HG03378 (cell line): ENCODE measurements around the gene GSTM1.

Experiments
- ATAC-seq: cut with Tn5 transposase; IDR thresholded peaks from one replicate; pipeline ENCODE4 v1.9.1; 2021; ENCODE audit warnings: mild to moderate bottlenecking, moderate library complexity; ENCODE audit not compliant: unreplicated experiment

The GSTM1 gene

DNA sequence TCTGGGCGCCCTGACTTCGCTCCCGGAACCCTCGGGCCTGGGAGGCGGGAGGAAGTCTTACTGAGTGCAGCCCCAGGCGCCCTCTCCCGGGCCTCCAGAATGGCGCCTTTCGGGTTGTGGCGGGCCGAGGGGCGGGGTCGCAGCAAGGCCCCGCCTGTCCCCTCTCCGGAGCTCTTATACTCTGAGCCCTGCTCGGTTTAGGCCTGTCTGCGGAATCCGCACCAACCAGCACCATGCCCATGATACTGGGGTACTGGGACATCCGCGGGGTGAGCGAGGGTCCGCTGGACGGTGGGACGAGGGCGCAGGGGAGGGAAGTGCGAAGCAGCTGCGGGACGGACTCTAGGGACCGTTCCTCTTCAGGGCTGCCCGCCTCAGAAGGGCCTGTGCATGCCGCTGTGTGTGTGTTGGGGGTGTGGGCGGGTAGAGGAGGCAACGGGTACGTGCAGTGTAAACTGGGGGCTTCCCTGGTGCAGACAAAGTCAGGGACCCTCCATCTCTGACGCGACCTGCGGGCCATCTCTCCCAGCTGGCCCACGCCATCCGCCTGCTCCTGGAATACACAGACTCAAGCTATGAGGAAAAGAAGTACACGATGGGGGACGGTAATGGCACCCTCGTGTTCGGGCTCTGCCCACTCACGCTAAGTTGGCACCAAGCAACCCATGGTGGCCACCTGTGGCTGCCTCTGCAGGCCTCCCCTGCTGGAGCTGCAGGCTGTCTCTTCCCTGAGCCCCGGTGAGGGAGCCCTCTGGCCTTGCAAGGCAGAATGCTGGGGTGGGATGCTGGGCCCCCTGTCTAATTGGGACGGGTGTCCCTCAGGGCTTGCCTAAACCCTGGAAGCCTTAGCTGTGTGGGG is at the start of gene GSTM1:
TSS of gene GSTM1 (plus strand) at position 177 of the 859 bp plus-strand sequence. CDS start at position 234, 57 bp downstream.
- ATAC-seq: no peak

DNA sequence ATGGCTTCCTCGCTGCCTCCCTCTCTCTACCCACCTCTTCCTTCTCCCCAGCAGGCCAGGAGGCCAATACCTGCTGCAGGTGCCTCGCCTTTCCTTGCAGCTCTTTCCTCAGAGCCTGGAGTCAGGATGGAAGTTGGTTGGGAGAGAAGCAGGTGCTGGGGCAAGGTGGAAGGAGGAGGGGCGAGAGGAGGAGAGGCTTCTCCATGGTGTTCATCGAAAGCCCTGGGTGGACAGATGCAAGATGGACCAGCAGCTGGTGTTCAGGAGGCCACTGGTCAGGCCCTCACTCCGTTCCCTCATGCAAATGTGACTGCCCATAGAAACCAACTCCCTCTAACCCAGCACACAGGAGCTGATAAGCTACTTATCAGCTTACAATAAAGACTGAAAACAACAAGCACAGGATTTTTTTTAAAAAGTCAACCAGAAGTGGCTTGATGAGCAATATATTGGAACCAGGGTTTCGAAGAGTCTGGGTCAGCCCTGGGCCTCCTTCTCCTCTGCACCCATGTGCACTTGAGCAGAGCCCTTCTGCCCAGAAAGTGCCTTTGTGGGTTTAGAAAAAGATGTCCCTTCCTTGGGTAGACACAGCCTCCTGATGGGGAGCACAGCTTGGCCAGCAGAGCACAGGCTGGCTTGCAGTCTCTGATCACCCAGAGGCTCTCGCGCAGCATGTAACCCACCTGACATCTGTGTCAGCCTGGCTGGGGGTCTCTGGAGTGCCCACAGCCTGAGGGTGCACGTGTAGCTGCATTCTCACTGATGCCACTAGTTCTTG is 48.4 kb upstream of the GSTM1 start:
- ATAC-seq: no peak

DNA sequence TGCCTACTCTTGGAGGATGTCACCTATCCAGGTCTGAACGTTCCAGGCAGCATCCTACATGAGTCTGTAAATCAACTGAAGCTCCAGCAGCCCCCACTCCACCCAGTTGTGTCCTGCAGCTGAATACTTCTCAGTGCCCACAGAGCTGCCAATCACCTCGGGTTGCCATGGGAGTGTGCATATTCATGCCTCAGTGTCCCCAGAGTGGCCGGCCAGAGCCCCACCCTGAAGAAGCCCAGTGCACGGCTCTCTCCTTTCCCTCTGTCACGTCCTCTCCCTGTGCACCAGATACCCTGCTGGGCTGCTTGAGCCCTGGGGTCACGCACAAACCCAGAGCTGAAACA is 47.8 kb upstream of the GSTM1 start:
- ATAC-seq: no peak

DNA sequence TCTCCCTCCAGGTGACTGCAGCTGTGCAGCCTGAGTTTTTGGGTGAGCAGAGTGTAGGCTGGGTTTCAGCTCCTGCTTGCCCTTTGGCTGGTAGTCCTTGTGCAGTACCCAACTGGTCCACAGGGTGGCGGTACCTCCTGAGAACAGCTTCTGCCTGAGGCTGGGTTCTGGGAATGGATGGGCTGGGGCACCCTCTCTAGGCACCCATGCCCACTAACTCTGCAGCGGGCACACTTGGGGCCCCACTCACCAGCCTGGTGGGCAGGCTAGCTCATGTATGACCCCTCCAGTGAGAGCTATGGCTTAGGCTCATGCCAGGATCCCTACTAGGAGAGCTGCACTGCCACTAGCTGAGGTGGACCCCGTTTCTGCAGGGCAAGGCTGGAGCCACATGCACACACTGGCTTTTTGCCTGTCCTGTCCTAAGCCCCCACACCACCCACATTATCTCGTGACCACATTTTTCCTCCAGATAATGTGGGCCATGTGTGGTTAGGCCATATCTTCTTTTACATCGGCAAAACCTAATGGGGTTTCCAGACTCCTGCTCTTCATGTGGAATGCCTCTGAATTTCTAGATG is 47.2 kb upstream of the GSTM1 start:
- ATAC-seq: peak; percentile 61

DNA sequence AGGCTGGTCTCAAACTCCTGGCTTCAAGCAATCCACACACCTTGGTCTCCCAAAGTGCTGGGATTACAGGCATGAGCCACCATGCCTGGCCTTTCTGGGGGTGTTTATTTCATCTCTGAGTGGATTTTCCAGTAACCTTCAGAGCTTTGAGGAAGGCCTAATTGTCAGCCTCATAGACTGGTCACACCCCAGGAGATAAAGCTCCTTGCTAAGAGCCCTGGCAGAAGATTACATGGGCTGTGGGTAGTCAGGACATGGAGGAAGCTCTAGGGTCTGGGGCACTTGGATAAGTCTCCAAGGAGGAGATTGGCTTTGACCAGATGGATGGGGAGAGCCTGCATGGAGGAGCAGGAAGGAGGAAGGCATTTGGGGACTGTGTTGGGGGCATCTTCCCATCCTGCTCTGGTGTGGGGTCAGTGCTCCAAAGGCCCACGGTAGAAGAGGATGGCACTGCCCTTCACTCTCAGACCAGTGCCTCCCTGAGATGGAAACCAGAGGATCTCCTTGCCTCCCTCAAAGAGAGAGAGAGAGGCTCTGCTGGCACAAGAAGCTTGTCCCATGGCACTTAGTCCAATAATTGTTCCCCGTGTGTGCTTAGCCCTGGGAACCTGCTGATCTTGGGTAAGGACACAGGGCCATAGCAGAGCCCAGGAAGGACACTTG is 46.4 kb upstream of the GSTM1 start:
- no peak for ATAC-seq

DNA sequence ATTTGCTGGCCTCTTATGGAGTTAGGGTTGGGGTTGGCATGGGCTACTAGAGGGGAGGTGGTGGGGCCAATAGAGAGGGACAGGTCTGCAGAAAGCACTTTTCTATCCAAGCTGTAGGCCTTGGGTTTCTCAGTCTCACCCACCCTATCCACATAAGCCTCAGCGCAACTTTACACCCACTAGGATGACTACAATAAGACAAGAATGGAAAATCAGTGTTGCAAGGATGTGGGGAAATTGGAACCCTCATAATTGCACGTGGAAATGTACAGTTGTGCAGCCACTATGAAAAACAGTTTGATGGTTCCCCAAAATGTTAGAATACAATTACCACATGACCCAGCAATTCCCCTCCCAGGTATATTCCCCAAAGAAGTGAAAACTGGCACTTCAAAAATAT is 45.8 kb upstream of the GSTM1 start:
- no peak for ATAC-seq

DNA sequence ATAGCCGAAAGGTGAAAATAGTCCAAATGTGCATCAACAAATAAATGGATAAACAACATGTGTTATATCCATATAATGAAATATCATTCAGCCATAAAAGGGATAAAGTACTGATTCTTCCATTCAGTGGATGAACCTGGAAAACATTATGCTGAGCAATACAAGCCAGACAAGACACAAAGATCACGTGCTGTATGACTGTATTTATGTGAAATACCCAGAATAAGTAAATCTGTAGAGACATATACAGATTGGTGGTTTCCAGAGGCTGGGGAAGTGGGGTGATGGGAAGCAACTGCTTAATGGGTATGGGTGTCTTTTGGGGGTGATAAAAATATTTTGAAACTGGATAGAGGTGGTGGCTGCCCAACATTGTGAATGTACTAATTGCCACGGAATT is 45.0 kb upstream of the GSTM1 start:
- ATAC-seq: no peak

DNA sequence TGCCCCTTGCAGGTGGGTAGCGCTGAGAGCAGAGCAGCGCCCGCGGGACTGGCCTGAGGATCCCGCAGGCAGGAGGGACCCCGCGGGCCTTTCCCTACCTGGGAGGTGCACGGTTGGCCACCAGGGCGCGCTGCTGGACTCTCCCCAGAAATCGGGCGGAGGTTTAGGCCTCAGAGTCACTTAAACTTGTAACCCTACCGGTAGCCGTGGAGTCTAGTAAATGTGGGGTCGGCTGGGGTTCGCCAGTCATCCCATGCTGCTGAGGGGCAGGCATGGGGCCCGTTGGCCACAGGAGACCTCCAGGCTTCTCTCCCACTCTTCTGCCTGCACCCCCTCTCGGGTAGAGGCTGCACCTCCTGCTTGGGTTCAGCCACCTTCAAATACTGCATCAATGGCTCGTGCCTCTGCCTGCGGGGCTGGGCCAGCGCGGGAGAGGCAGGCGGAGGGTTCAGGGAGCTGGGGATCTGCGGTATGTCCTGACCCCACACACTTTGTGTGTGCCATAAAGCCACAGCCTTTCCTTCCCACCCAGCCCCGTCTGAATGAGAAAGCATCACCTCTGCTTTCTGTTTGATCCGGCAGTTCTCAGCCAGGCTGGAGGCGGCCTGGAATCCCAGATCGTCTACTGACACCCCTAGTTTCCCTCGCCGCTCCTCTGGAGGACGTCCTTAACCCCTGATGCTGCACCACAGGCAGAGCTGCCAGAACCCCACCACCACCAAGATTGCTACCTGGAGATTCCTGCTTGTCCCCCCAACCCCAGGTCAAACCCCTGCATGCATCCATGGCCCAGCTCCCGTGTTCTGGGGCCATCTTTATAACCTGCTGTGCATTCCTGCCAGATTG is 44.0 kb upstream of the GSTM1 start:
- peak; percentile 74 for ATAC-seq

DNA sequence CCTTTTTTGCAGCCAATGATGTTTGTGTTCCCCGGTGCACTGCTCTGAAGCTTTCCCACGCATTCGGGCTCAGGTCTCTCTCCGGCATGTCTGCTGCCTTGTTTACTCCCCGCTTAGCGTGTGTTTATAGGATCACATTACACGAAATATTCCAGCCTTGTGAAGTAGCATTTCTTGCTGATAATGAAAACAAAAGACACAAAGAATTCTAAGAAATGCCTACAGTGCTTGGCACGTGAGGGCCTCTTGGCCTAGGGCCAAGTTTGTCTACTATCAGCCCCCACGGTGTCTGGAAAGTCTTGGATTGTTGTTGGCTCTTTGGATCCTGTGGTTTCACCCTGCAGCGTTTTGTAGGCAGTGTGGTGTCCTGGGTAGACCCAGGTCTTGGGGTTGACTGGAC is 42.9 kb upstream of the GSTM1 start:
- no peak for ATAC-seq

DNA sequence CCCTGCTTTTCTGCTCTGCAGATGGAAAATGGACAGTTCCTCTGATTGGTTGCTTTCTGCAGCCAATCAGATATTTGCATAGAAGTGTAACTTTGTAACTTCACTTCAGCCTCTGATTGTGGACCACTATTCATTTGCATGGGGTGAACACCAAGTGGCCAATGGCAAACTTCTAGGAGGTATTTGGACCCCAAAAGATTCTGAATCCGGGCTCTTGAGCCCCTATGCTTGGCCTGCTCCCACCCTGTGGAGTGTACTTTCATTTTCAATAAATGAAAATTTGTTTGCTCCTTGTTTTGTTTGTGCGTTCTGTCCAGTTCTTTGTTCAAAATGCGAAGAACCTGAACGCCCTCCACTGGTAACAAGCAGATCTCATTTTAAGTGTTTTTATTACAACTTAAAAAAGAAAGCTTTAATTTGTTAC is 38.1 kb upstream of the GSTM1 start:
- no peak for ATAC-seq

DNA sequence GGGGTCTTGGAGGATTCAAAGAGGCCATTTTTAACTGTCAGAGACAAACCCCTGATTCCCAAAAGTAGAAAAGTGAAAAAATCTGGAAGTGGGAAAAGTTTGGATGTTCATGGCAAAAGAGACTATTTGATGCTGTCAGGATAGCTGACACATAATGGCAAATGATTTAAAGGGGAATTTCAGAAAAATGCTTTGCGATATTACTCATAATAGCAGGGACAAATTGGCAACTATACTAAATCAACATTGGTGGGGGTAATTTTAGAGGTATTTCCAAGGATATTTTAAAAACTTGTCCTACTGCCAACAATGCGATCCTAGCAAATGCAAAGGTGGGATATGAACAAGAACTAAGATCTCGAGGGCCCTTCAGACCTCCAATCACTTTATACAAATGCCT is 37.0 kb upstream of the GSTM1 start:
- ATAC-seq: no peak

DNA sequence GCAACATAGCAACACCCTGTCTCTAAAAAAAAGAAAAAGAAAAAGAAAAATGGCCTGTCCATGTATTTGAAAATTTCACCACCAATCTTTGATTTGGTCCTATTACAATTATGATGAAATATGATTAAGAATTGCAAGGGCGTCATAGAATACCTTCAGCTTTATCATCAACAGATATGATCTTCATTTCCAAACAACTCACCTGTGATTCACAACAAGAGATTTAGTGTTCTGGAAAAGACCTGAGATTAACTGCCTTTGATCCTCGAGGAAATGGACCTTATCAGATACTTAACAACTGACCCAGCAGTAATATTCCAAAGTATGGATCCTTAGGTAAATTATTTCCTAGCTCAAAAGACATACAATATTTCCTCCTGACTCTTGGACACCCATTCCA is 35.2 kb upstream of the GSTM1 start:
- no peak for ATAC-seq

DNA sequence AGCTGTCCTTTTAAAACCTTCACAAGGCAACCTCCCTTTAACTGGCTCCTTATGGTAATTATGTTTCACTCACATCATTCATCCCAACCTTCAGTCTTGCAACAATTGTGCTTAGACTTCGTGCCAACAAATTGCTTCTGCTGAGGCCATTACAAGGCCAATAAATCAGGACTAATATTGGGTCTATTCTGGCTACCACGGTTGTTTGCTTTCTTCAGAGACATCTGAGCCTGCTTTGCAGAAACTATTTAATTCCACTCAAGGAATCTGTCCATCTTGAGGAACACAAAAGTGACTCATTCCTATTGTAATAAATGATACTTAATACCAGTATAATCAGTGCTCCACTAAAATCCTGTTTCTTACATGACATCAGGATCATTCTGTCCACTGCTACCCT is 34.3 kb upstream of the GSTM1 start:
- no peak for ATAC-seq

DNA sequence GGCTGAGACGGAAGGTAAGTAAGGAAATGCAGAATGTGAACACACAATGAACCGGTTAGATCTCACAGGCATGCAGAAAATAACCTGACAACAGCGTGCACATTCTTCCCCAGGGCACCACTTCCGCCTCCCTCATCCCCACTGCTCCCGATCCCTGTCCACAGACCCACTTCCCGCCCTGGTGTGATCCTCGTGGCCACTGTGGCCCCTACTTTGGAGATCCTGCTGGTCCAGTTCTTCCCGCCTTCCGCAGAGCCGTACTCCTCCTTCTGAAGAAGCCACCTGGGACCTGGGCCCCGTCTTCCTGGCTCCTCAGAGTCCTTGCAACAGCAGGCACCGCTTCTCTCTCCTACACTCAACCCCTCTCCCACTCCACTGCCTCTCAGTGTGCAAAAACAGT is 33.1 kb upstream of the GSTM1 start:
- no peak for ATAC-seq

DNA sequence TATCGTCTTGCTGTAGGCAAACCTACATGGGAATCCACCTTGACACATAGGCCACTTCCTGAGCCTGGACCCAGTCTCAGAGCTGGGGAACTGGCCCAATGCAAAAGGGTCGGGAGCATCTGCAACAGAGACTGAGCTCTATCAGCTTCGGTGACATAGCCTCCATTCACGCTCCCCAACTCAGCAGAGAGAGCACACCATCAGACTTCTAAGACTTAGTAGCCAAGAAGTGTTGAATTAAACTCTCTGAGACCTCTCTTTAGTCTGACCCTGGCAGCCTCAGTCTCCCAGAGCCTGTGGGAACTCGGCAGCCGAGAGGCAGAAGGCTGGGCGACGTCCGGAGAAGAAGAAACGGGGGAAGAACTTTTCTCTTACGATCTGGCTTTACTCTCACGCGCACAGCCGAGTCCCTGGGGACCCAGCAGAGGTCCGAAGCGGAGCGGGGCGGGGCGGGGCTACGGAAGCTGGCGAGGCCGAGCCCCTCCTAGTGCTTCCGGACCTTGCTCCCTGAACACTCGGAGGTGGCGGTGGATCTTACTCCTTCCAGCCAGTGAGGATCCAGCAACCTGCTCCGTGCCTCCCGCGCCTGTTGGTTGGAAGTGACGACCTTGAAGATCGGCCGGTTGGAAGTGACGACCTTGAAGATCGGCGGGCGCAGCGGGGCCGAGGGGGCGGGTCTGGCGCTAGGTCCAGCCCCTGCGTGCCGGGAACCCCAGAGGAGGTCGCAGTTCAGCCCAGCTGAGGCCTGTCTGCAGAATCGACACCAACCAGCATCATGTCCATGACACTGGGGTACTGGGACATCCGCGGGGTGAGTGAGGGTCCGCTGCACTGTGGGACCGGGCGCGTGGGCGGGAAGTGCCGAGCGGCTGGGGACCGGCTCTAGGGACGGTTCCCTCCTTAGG is 31.8 kb upstream of the GSTM1 start, which contains the start of gene GSTM4:
TSS of gene GSTM4 (plus strand) at position 485 of the 905 bp plus-strand sequence. CDS start at position 776, 291 bp downstream.
- peak; percentile 76 for ATAC-seq

DNA sequence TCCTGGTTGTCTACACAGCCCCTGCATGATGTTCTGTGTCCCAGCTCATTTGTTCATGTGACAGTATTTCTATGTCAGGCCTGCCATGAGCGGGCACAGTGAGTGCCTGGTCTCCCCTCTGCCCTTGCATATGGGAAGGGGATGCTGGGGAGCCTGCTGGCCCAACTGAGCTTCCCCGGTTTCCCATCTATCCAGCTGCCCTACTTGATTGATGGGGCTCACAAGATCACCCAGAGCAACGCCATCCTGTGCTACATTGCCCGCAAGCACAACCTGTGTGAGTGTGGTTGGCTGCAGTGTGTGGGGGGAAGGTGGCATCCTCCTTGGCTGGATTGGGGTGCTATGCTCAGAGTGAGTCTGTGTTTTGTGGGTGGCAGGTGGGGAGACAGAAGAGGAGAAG is 30.2 kb upstream of the GSTM1 start:
- ATAC-seq: no peak

DNA sequence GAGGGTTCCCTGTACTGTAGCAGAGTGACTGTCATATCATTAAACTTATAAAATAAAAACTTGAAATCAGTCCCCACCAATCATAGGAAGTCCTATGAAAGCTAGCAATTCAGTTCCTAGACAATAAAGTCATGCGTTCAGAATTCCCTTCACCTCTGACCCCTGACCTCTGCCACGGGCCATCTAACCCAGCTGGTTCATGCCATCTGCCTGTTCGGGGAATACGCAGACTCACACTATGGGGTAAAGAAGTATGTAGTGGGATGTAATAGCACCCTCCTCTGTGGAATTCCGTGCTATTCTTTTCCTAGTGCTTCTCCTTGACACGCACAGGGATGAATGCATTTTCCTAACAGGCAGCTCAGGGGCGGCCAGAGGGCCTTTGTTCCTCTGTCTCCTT is 29.6 kb upstream of the GSTM1 start:
- no peak for ATAC-seq

DNA sequence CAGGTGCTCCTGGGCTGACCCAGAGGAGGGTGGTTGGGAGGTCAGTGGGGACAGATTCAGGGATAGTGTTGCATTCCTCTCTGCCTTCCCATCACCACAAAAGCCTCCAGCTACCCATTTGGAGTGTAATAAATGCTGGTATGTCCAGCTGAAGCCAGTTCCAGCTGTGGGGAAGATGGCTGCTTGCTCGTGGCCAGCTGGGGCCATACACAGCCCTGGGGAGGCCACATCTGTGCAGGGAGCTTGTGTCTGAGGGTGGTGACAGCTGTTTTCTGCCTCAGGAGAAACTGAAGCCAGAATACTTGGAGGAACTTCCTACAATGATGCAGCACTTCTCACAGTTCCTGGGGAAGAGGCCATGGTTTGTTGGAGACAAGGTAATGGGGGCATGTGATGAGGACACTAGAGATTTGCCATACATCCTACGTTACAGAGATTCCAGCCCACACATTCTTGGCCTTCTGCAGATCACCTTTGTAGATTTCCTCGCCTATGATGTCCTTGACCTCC is 29.0 kb upstream of the GSTM1 start:
- ATAC-seq: no peak

DNA sequence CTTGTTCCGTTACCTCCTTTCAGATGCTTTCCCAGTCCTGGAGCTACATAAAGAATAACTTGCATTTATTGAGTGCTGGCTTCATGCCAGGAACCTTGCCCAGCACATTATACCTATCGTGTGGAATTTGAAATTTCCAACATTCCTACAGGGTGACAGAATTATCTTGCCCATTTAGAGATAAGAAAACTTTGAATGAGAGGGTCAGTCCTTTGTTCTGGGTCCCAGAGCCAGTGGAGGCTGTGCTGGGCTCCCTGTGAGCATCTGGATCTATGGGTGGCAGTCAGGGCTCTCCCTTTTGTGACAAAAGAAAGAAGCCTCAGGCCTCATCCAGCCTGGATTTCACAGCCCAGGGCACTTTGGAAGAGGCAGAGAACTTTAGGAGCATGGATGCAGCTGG is 28.5 kb upstream of the GSTM1 start:
- no peak for ATAC-seq
